ENCODE data around the gene FAM20A.

DNA sequence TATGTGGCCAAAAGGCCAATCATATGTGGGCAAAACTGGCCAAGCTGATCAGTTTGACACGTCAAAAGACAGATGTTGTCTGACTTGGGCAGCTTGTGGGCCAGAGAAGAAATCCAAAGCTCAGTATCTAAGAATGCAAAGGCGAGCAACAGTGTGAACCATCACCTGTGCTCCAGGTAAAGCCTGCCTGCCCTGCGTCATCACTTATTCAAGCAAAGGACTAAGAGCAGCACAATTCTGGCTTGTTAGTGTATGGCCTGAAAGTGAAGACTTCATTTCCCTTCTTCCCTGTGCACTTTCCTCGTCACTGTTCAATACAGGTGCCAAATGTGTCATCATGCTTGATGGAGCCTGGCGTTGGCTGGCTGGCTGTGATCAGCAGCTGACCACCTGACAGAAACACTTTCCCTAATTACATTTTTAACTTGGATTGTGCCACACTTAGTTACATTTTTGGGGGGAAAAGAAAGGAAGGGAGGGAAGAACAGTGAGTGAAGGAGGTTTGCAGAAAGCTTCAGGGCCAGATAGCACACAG lies 4.7 kb downstream of the FAM20A start:
- TF ChIP-seq, protein P1, sequence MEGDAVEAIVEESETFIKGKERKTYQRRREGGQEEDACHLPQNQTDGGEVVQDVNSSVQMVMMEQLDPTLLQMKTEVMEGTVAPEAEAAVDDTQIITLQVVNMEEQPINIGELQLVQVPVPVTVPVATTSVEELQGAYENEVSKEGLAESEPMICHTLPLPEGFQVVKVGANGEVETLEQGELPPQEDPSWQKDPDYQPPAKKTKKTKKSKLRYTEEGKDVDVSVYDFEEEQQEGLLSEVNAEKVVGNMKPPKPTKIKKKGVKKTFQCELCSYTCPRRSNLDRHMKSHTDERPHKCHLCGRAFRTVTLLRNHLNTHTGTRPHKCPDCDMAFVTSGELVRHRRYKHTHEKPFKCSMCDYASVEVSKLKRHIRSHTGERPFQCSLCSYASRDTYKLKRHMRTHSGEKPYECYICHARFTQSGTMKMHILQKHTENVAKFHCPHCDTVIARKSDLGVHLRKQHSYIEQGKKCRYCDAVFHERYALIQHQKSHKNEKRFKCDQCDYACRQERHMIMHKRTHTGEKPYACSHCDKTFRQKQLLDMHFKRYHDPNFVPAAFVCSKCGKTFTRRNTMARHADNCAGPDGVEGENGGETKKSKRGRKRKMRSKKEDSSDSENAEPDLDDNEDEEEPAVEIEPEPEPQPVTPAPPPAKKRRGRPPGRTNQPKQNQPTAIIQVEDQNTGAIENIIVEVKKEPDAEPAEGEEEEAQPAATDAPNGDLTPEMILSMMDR (IDR thresholded peaks at IDR 0.05; ENCODE audit: low read length): no peak
- no peak for TF ChIP-seq EZH2 (IDR thresholded peaks at IDR 0.05; ENCODE audit: borderline replicate concordance, low read length)

All from OCI-LY1 (cell line).